Lower leg skin (tissue), 3 donors: ENCODE data around the gene PPFIA4.

ENCODE experiments used
- CTCF ChIP-seq, 3 donors: fragments of 450-650 bp; IDR thresholded peaks; one replicate each; pipeline ENCODE4 v1.5.1; 2016; ENCODE audit warnings: antibody characterized with exemption in 3 of 3, mild to moderate bottlenecking in 3 of 3, moderate library complexity in 2 of 3
- POLR2A ChIP-seq, 2 donors: fragments of 450-650 bp; IDR thresholded peaks; one replicate each; pipeline ENCODE4 v1.6.1; 2016 to 2017; ENCODE audit warnings: antibody characterized with exemption in 2 of 2, mild to moderate bottlenecking in 1 of 2, moderate library complexity in 1 of 2

- TF ChIP-seq POLR2A (IDR thresholded peaks at IDR 0.05), result no peak
- no peak for TF ChIP-seq CTCF (IDR thresholded peaks at IDR 0.05)
These were observed 78.6 kb downstream of the PPFIA4 start for GRCh38 chr1:203104789-203105390.
